PC-9 (cell line): ENCODE measurements around the gene SERPINH1. TPM values are rescaled to one million over a fixed set of nuclear protein-coding genes. Genes with fewer than 3 reads are reported as not detected.

Experiments
- BruUV-seq: library from RNA; stranded (reverse); fragments of 400-500 nt; replicated peaks from 2 replicates; lab custom pipeline; 2021; lab: Mats Ljungman, UMichigan
- CTCF ChIA-PET: fragments of 300-600 bp; sonication (Branson Sonifier 250); formaldehyde crosslinking; loops from one replicate; lab custom pipeline; 2022; ENCODE audit warnings: antibody characterized with exemption; lab: Charles Lee
- POLR2A ChIA-PET: fragments of 300-600 bp; sonication (Branson Sonifier 250); formaldehyde crosslinking; loops from one replicate; lab custom pipeline; 2022; ENCODE audit warnings: antibody characterized with exemption; ENCODE audit not compliant: unreplicated experiment; lab: Charles Lee
- DNase-seq, 2 experiments: peaks; one replicate each; pipeline versions ENCODE4 v3.0.0 to v3.0.0-alpha.2; 2015 to 2022; ENCODE audit warnings: mixed read lengths in 1 of 2
- H2AFZ ChIP-seq: fragments of 200-600 bp; sonication (generic); 2 replicates; pipeline ENCODE4 v1.8.1; 2017; ENCODE audit warnings: antibody characterized with exemption
- H3F3A ChIP-seq: fragments of 200-600 bp; sonication (generic); 2 replicates; pipeline ENCODE4 v1.8.1; 2017; ENCODE audit warnings: antibody characterized with exemption, mild to moderate bottlenecking, low read depth; ENCODE audit not compliant: insufficient read depth
- H3K27ac ChIP-seq: fragments of 200-600 bp; sonication (generic); 2 replicates; pipeline ENCODE4 v1.6.1; 2016; ENCODE audit warnings: mixed run types
- H3K27me3 ChIP-seq: fragments of 200-600 bp; sonication (generic); 2 replicates; pipeline ENCODE4 v1.6.1; 2016; ENCODE audit warnings: low read depth, mixed run types; ENCODE audit not compliant: insufficient read depth
- H3K36me3 ChIP-seq: fragments of 200-600 bp; sonication (generic); 2 replicates; pipeline ENCODE4 v1.6.1; 2016; ENCODE audit warnings: low read depth, mixed run types
- H3K4me1 ChIP-seq: fragments of 200-600 bp; sonication (generic); replicated peaks from 2 replicates; pipeline ENCODE4 v1.6.1; 2016; ENCODE audit warnings: mixed run types; ENCODE audit not compliant: insufficient read depth
- H3K4me2 ChIP-seq: fragments of 200-600 bp; sonication (generic); 2 replicates; pipeline ENCODE4 v1.6.1; 2017; ENCODE audit warnings: mixed run types
- H3K4me3 ChIP-seq: fragments of 200-600 bp; sonication (generic); 2 replicates; pipeline ENCODE4 v1.6.1; 2016; ENCODE audit warnings: mixed run types
- H3K79me2 ChIP-seq: fragments of 200-600 bp; sonication (generic); 2 replicates; pipeline ENCODE4 v1.6.1; 2017; ENCODE audit warnings: low read depth, mixed run types
- H3K9me2 ChIP-seq: fragments of 200-600 bp; sonication (generic); 2 replicates; pipeline ENCODE4 v1.8.1; 2017; ENCODE audit warnings: mild to moderate bottlenecking; ENCODE audit not compliant: insufficient read depth
- H3K9me3 ChIP-seq: fragments of 200-600 bp; sonication (generic); 2 replicates; pipeline ENCODE4 v1.8.1; 2016; ENCODE audit warnings: low read depth; ENCODE audit not compliant: insufficient read depth
- H4K20me1 ChIP-seq: fragments of 200-600 bp; sonication (generic); 2 replicates; pipeline ENCODE4 v1.8.1; 2017; ENCODE audit not compliant: insufficient read depth
- CTCF ChIP-seq: fragments of 200-600 bp; sonication (generic); conservative IDR thresholded peaks from 2 replicates; pipeline ENCODE4 v1.6.1; 2017; ENCODE audit warnings: mixed run types, antibody characterized with exemption, mild to moderate bottlenecking, moderate library complexity
- EZH2 ChIP-seq: fragments of 200-600 bp; sonication (generic); IDR thresholded peaks from 2 replicates; pipeline ENCODE4 v1.8.0; 2017; ENCODE audit warnings: antibody characterized with exemption, low read depth
- intact Hi-C: fragments of 100-400 bp; cut with micrococcal nuclease; formaldehyde crosslinking; loops from one replicate; pipeline ENCODE4 v1.10.0; 2022; ENCODE audit not compliant: unreplicated experiment
- total RNA-seq: library from RNA; stranded (reverse); gene quantifications from 2 replicates; pipeline ENCODE4 v1.2.3, GENCODE V29; 2021

The SERPINH1 gene
- total RNA-seq, 1 experiment from 2014 or later, result 152 TPM

GRCh38 chr11:75616281-75616680 lies 54.2 kb downstream of the SERPINH1 start:
- DNase-seq, result no peak
- ChIA-PET POLR2A (no interaction called here), CTCF (no interaction called here)
- Histone ChIP-seq H3F3A (no peaks in the 10 kb centered on the region), H3K9me2 (no peaks in the 10 kb centered on the region), H3K4me1 (no peaks in the 10 kb centered on the region), H3K4me2 (no peak overlapping the region), H3K27me3 (no peaks in the 10 kb centered on the region), H3K9me3 (no peaks in the 10 kb centered on the region), H3K36me3 (no peaks in the 10 kb centered on the region), H3K4me3 (no peak overlapping the region), H3K79me2 (no peaks in the 10 kb centered on the region), H3K27ac (no peak overlapping the region), H2AFZ (no peak overlapping the region), H4K20me1 (no peaks in the 10 kb centered on the region)
- no TSS peak for BruUV-seq
- TF ChIP-seq CTCF (no peak), EZH2 (no peak)
- intact Hi-C loops, result loop anchor here (5.0 kb wide), 1 partner anchor 46 kb away; no protein-coding TSS in a partner anchor

Other genes with a start within 250 kb of the SERPINH1 start
- 31.8 and 43.6 TPM in 2 replicates for gene ARRB1, start 210.6 kb upstream of the SERPINH1 start, total RNA-seq
- 3,914 and 4,011 TPM in 2 replicates for gene RPS3, start 162.7 kb upstream of the SERPINH1 start, total RNA-seq
- gene KLHL35, start 129.1 kb upstream of the SERPINH1 start, total RNA-seq, result 11.1 and 18.9 TPM in 2 replicates
- gene GDPD5, start 36.3 kb upstream of the SERPINH1 start, total RNA-seq, result 7.9 and 9.9 TPM in 2 replicates
- gene MAP6, start 106.8 kb downstream of the SERPINH1 start, total RNA-seq, result 0.45 TPM in 1 of 2 replicates, not detected in the other
- gene MOGAT2, start 155.6 kb downstream of the SERPINH1 start, total RNA-seq, result not detected in 2 replicates
- 6.5 and 7.1 TPM in 2 replicates for gene DGAT2, start 206.5 kb downstream of the SERPINH1 start, total RNA-seq